HL-60/S4 treated with phorbol 12-myristate 13-acetate at 8.2 ng/mL for 4 days and 3 days (cell line): ENCODE measurements around the gene PGM2L1.
"Not testable (repeated sequence)": the region's sequence is repeated elsewhere in the genome, so short reads cannot be mapped to it uniquely, and the experiment has no call there.

Source experiments
- in situ Hi-C: fragments of 300-500 bp; cut with MboI; formaldehyde crosslinking; loops from 2 replicates; pipeline ENCODE4 v1.15.0; 2022; ENCODE audit warnings: low sequenced_read_pairs

Gene PGM2L1

GRCh38 chr11:74341921-74342320 lies 56.3 kb downstream of the PGM2L1 start:
- in situ Hi-C loops, result no loop called here

GRCh38 chr11:74339619-74340018 lies 58.6 kb downstream of the PGM2L1 start:
- in situ Hi-C loops, result no loop called here

- in situ Hi-C loops, result no loop called here
Measured at GRCh38 chr11:74338963-74339362, 59.3 kb downstream of the PGM2L1 start.

- in situ Hi-C loops, result no loop called here
Measured at GRCh38 chr11:74333193-74333592, 65.0 kb downstream of the PGM2L1 start.

- in situ Hi-C loops, result no loop called here
Measured at GRCh38 chr11:74332291-74332690, 65.9 kb downstream of the PGM2L1 start.

- in situ Hi-C loops, result not testable (repeated sequence)
Measured at GRCh38 chr11:74331000-74331399, 67.2 kb downstream of the PGM2L1 start.

- in situ Hi-C loops, result no loop called here
Measured at GRCh38 chr11:74330075-74330858, 68.0 kb downstream of the PGM2L1 start.

- in situ Hi-C loops, result no loop called here
Measured at GRCh38 chr11:74327076-74327475, 71.2 kb downstream of the PGM2L1 start.

- in situ Hi-C loops, result no loop called here
Measured at GRCh38 chr11:74326665-74327064, 71.6 kb downstream of the PGM2L1 start.

- in situ Hi-C loops, result no loop called here
Measured at GRCh38 chr11:74325649-74326645, 72.3 kb downstream of the PGM2L1 start.

- in situ Hi-C loops, result no loop called here
Measured at GRCh38 chr11:74322667-74323066, 75.6 kb downstream of the PGM2L1 start.

GRCh38 chr11:74321487-74322188 lies 76.6 kb downstream of the PGM2L1 start:
- in situ Hi-C loops, result no loop called here

- in situ Hi-C loops, result no loop called here
Measured at GRCh38 chr11:74320538-74320937, 77.7 kb downstream of the PGM2L1 start.

GRCh38 chr11:74319139-74319816 lies 79.0 kb downstream of the PGM2L1 start:
- in situ Hi-C loops, result no loop called here

GRCh38 chr11:74318241-74318932 lies 79.8 kb downstream of the PGM2L1 start:
- in situ Hi-C loops, result no loop called here

GRCh38 chr11:74316772-74317505 lies 81.3 kb downstream of the PGM2L1 start:
- in situ Hi-C loops, result no loop called here

- in situ Hi-C loops, result no loop called here
Measured at GRCh38 chr11:74312326-74312725, 85.9 kb downstream of the PGM2L1 start.

GRCh38 chr11:74311352-74311926 lies 86.8 kb downstream of the PGM2L1 start, which contains the start of gene P4HA3:
P4HA3 (minus strand) TSS chr11:74311640; CDS start chr11:74311611, 29 bp downstream.
- in situ Hi-C loops, result no loop called here

GRCh38 chr11:74310857-74311256 lies 87.4 kb downstream of the PGM2L1 start:
- in situ Hi-C loops, result no loop called here
